ENCODE data around the gene SMCR8.
A peak's percentile ranks its signal among the peaks of the same experiment; 100 is the strongest.
"Not testable (repeated sequence)": the region's sequence is repeated elsewhere in the genome, so short reads cannot be mapped to it uniquely, and the experiment has no call there.

Gene SMCR8

GRCh38 chr17:18361837-18362697, 47.0 kb downstream of the SMCR8 start:
- no peak for DNase-seq

- no peak for DNase-seq
Measured at GRCh38 chr17:18362698-18363100, 47.6 kb downstream of the SMCR8 start.

DNA sequence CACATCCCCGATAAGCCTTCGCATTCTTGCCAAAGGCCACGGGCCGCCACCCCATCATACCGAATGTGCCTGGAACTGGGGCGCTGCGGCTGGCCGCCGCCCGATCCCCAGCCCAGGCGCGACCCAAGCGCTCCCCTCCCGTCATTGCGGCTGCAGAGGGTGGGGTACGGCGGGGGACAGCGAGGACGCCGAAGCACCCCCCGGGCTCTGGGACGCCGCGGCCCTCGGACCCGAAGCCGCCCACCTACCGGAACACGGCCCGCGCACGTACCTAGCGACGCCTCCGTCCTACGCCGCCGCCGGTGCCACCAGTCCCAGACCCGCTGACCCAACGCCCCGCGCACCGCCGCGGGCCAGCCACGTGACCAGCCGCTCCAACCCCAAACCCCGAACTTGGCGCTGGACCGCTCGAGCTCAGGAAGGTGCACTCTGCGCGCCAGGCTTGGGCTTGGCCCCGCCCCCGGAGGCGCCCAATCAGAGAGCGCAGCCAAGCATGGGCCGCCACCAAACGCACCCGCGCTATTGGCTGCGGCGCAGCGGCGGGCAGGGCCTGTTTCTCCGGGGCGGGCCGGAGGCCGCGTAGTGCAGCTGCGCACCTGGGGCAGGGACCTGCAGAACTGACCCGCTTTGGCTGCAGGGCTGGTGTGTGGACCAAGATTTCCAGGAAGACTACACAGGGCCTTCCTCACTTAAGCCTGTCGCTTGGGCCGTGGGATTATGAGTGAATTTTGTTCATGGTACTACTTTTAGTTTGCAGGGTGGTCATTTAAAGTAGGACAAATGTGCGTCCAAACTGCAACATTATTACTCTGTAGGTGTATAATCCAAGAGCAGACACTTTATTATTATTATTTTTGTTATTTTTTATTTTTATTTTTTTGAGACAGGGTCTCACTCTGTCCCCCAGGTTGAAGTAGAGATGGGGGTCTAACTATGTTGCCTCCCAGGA, 48.3 kb downstream of the SMCR8 start, which contains the start of gene SHMT1:
Gene SHMT1, minus strand, starts transcription at position 450 of the 949 bp plus-strand sequence. CDS start 7,569 bp downstream, outside the sequence.
- peak; percentile 80 for DNase-seq

DNA sequence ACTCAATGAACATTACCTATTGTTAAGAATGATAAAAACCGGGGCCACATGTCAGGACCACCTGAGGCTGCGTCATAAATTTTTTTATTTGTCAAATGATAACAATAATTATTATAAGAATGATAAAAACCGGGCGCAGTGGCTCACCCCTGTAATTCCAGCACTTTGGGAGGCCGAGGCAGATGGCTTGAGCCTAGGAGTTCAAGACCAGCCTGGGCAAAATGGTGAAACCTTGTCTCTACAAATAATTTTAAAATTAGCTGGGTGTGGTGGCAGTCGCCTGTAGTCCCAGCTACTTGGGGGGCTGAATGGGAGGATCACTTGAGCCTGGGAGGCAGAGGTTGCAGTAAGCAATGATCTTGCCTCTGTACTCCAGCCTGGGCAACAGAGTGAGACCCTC, 49.1 kb downstream of the SMCR8 start:
- DNase-seq: no peak

GRCh38 chr17:18368946-18369345, 53.9 kb downstream of the SMCR8 start:
- no peak for DNase-seq

GRCh38 chr17:18370761-18371160, 55.7 kb downstream of the SMCR8 start:
- DNase-seq: no peak

DNA sequence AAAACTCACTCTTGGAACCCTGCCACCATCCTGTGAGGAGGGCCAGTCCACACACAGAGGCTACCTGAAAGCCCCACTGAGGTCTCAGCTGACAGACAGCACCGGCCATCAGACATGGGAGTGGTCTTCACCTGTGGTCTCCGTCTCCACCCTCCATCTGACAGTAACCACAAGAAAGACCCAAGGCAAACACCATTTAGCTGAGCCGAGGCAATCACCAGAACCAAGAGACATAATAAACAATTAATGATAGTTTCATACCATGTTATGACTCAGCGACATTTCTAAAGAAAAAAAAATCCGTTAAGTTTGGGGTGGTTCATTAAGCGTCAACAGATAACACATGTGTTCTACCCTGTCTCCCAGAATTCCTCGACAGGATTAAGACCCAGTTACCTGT, 56.4 kb downstream of the SMCR8 start:
- no peak for DNase-seq

DNA sequence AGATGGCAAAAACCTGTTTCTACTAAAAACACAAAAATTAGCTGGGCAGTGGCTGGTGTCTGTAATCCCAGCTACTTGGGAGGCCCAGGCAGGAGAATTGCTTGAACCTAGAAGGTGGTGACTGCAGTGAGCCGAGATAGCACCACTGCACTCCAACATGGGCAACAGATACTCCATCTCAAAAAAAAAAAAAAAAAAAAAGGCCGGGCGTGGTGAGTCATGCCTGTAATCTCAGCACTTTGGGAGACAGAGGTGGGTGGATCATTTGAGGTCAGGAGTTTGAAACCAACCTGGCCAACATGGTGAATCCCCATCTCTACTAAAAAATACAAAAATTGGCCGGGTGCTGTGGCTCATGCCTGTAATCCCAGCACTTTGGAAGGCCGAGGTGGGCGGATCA, 58.1 kb downstream of the SMCR8 start:
- DNase-seq: not testable (repeated sequence)

DNA sequence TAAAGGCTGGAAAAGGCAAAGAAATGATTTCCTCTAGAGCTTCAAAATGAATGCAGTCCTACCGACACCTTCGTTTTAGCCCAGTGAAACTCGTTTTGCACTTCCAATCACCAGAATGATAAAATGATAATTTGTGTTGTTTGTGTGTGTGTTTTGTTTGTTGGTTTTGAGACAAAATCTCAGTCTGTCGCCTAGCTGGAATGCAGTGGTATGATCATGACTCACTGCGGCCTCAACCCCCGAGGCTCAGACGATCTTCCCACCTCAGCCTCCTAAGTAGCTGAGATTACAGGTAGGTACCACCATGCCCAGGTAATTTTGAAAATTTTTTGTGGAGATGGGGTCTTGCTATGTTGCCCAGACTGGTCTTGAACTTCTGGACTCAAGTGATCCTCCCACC, 59.1 kb downstream of the SMCR8 start:
- DNase-seq: no peak
